NCI-H69 (cell line): ENCODE data around the gene ZNRF4.
"Not testable (repeated sequence)": the region's sequence is repeated elsewhere in the genome, so short reads cannot be mapped to it uniquely, and the experiment has no call there.

Experiments
- DNase-seq: peaks from one replicate; lab custom pipeline; 2025; lab: John Stamatoyannopoulos, UW

Gene ZNRF4

GRCh38 chr19:5455367-5456129 is at the start of gene ZNRF4:
ZNRF4 (plus strand) TSS chr19:5455417; CDS start chr19:5455492, 75 bp downstream.
- no peak for DNase-seq

GRCh38 chr19:5406198-5406597 is 49.0 kb upstream of the ZNRF4 start:
- DNase-seq = not testable (repeated sequence)

GRCh38 chr19:5406816-5407215 is 48.4 kb upstream of the ZNRF4 start:
- no peak for DNase-seq

GRCh38 chr19:5407356-5407755 is 47.9 kb upstream of the ZNRF4 start:
- no peak for DNase-seq

- DNase-seq = peak; percentile 66
Observed at GRCh38 chr19:5417495-5418436, 37.5 kb upstream of the ZNRF4 start.

GRCh38 chr19:5418677-5419076 is 36.5 kb upstream of the ZNRF4 start:
- DNase-seq = no peak

- no peak for DNase-seq
Observed at GRCh38 chr19:5420953-5421352, 34.3 kb upstream of the ZNRF4 start.

GRCh38 chr19:5423567-5424125 is 31.6 kb upstream of the ZNRF4 start:
- no peak for DNase-seq

- DNase-seq = no peak
Observed at GRCh38 chr19:5424192-5424973, 30.8 kb upstream of the ZNRF4 start.

- no peak for DNase-seq
Observed at GRCh38 chr19:5425260-5425659, 30.0 kb upstream of the ZNRF4 start.

GRCh38 chr19:5430237-5430636 is 25.0 kb upstream of the ZNRF4 start:
- DNase-seq = no peak

- DNase-seq = no peak
Observed at GRCh38 chr19:5432687-5433086, 22.5 kb upstream of the ZNRF4 start.

GRCh38 chr19:5434351-5434917 is 20.8 kb upstream of the ZNRF4 start:
- no peak for DNase-seq

GRCh38 chr19:5434970-5435641 is 20.1 kb upstream of the ZNRF4 start:
- no peak for DNase-seq

- no peak for DNase-seq
Observed at GRCh38 chr19:5435642-5436017, 19.6 kb upstream of the ZNRF4 start.

- DNase-seq = peak; percentile 81
Observed at GRCh38 chr19:5436106-5436947, 18.9 kb upstream of the ZNRF4 start.

GRCh38 chr19:5436948-5437306 is 18.3 kb upstream of the ZNRF4 start:
- no peak for DNase-seq

GRCh38 chr19:5438756-5439155 is 16.5 kb upstream of the ZNRF4 start:
- DNase-seq = not testable (repeated sequence)

GRCh38 chr19:5439452-5439851 is 15.8 kb upstream of the ZNRF4 start:
- DNase-seq = no peak

- no peak for DNase-seq
Observed at GRCh38 chr19:5440299-5440698, 14.9 kb upstream of the ZNRF4 start.
